ENCODE data around the gene ARHGEF10L. TPM values are rescaled to one million over a fixed set of nuclear protein-coding genes. Genes with fewer than 3 reads are reported as not detected.

ARHGEF10L gene
- total and polyA plus RNA-seq, 8 donors, result 16.8 to 39.6 (median 21.1) TPM

DNA sequence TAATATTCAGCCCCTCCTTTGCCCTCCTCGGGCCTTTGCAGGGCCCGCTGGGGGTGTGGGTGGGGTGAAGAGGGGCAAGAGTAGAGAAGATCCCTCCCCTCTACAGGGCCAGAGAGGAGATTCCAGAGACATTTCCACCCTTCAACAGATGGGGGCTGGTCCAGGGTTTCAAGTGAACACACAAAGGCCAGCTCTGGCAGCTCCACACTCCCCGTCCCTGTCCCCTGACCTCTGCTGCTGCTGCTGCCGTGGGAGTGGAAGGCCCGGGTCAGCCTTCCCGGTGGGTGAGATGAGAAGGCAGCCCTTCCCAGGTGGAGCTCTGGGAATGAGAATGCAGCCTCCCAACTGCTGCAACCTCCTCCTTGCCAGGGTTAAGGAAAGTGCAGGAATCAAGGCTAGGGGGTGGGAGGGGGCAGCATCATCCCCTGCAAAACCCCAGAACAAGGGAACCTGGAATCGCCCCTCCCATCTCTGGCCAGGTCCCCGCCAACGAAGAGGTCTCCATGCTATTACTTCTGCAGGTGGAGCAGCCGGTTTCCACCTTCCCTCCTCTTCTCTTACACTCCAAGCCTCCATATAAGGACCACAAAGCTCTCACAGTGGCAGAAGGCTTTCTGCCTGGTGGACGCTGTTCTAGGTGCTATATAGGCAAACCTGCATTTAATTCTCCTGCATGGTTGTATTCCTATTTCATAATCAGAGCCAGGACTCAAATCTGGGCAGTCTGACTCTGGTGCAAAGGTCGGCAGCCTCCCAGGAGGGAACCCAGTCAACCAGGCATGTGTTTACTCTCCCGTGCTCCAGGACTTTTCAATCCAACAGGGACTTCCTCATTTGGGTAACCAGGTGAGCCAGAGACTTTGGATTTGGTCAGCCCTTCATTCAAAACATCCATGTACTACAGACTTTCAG, 22.9 kb upstream of the ARHGEF10L start:
- Histone ChIP-seq H3K9me3 (no peaks in the 10 kb centered on the region), H3K4me1 (no peaks in the 10 kb centered on the region), H3K27me3 (peaks cover 0 to 44% of the 10 kb centered on the region in 2 donors), H3K27ac (no peak overlapping the region), H3K4me3 (no peak overlapping the region), H3K36me3 (no peaks in the 10 kb centered on the region)
- TF ChIP-seq, protein P1, sequence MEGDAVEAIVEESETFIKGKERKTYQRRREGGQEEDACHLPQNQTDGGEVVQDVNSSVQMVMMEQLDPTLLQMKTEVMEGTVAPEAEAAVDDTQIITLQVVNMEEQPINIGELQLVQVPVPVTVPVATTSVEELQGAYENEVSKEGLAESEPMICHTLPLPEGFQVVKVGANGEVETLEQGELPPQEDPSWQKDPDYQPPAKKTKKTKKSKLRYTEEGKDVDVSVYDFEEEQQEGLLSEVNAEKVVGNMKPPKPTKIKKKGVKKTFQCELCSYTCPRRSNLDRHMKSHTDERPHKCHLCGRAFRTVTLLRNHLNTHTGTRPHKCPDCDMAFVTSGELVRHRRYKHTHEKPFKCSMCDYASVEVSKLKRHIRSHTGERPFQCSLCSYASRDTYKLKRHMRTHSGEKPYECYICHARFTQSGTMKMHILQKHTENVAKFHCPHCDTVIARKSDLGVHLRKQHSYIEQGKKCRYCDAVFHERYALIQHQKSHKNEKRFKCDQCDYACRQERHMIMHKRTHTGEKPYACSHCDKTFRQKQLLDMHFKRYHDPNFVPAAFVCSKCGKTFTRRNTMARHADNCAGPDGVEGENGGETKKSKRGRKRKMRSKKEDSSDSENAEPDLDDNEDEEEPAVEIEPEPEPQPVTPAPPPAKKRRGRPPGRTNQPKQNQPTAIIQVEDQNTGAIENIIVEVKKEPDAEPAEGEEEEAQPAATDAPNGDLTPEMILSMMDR (IDR thresholded peaks at IDR 0.05), result no peak
- DNase-seq, result no peak
- intact Hi-C loops (cut with DNase I), result no loop called here
- ATAC-seq, result peak; percentile 37

DNA sequence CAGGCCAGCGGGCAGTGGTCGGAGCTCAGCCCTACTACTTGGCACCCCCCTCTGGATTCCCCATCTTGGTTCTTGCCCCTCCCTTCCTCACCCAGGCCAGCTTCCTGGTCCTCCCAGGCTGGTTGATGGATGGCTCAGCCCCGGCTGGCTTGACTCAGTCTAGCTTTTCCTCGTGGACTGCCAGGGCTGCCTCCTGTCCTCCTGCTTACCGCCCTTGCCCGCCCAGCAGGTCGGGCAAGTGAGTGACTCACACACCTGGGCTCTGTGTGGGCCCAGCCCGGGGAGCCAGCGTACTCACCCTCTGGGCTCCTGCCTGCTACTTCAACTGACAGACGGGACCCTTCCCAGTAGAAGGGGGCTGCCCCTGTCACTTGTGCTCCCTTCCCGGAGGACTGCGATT, 19.5 kb upstream of the ARHGEF10L start:
- DNase-seq (peak in 2 of 4 donors; percentile 49 to 84), ATAC-seq (peak; percentile 94)
- H3K9me3 ChIP-seq, result no peaks in the 10 kb centered on the region

GRCh38 chr1:17520473-17521319, 18.8 kb upstream of the ARHGEF10L start:
- intact Hi-C loops (cut with DNase I), result no loop called here
- TF ChIP-seq, protein P1 (IDR thresholded peaks at IDR 0.05), result no peak

More for the DNA sequence above, 19.5 kb upstream of the ARHGEF10L start:
- H3K4me1 ChIP-seq, result no peaks in the 10 kb centered on the region
- no peak overlapping the region for H3K4me3 ChIP-seq
- H3K27ac ChIP-seq, result no peak overlapping the region
- H3K36me3 ChIP-seq, result no peaks in the 10 kb centered on the region
- TF ChIP-seq, protein P1 (IDR thresholded peaks at IDR 0.05), result no peak
- intact Hi-C loops (cut with DNase I), result no loop called here
- peaks cover 0 to 69% of the 10 kb centered on the region in 2 donors for H3K27me3 ChIP-seq

DNA sequence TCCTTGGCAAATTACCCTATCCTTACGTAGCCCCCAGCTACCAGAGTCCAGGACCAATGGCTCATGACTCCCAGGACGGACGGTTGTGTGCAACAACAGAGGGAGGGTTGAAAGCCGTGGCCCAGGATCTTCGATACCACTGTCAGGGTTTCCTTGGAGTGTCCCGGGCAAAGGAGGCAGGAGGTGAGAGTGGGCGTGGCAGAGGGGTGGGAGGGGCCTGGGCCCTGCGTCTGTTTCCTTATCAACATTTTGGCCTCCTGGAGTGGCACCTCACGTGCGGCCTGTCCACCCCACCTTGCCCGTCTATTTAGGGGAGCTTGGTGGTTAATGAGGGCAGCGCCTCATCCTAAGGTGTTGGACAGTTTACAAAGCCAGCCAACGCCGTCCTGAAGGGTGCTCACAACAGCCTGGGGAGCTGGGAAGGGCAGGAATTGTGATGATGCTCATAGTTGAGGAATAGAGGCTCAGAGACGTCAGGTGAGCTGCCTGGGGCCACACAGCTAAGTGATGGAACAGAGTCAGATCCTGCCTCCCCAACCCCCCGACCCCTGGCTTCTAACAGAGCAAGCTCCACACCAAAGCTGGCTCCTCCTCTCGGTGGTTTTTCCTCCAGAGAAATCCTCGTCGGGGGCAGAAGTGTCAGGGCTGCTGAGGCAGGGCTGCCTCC, 17.4 kb upstream of the ARHGEF10L start:
- no peak for ATAC-seq
- no peaks in the 10 kb centered on the region for H3K36me3 ChIP-seq
- no peak for DNase-seq
- H3K4me3 ChIP-seq, result no peak overlapping the region
- intact Hi-C loops (cut with DNase I), result no loop called here
- no peaks in the 10 kb centered on the region for H3K9me3 ChIP-seq
- TF ChIP-seq, protein P1 (IDR thresholded peaks at IDR 0.05), result no peak
- no peaks in the 10 kb centered on the region for H3K4me1 ChIP-seq
- no peak overlapping the region for H3K27ac ChIP-seq
- peaks cover 0 to 65% of the 10 kb centered on the region in 2 donors for H3K27me3 ChIP-seq

More at GRCh38 chr1:17520473-17521319, 18.8 kb upstream of the ARHGEF10L start:
- H3K27ac ChIP-seq, result no peak overlapping the region
- H3K36me3 ChIP-seq, result no peaks in the 10 kb centered on the region
- no peaks in the 10 kb centered on the region for H3K9me3 ChIP-seq
- ATAC-seq (no peak), DNase-seq (no peak)
- no peaks in the 10 kb centered on the region for H3K4me1 ChIP-seq
- peaks cover 0 to 71% of the 10 kb centered on the region in 2 donors for H3K27me3 ChIP-seq
- no peak overlapping the region for H3K4me3 ChIP-seq
